Raji (cell line): Measurements from ENCODE around the gene HUS1B.
A peak's percentile ranks its signal among the peaks of the same experiment; 100 is the strongest.

ENCODE experiments used
- POLR2A ChIP-seq: IDR thresholded peaks from 2 replicates; pipeline ENCODE4 v1.6.1; 2011; ENCODE audit warnings: low read depth, low read length, control low read depth; ENCODE audit not compliant: insufficient read depth

The HUS1B gene

DNA sequence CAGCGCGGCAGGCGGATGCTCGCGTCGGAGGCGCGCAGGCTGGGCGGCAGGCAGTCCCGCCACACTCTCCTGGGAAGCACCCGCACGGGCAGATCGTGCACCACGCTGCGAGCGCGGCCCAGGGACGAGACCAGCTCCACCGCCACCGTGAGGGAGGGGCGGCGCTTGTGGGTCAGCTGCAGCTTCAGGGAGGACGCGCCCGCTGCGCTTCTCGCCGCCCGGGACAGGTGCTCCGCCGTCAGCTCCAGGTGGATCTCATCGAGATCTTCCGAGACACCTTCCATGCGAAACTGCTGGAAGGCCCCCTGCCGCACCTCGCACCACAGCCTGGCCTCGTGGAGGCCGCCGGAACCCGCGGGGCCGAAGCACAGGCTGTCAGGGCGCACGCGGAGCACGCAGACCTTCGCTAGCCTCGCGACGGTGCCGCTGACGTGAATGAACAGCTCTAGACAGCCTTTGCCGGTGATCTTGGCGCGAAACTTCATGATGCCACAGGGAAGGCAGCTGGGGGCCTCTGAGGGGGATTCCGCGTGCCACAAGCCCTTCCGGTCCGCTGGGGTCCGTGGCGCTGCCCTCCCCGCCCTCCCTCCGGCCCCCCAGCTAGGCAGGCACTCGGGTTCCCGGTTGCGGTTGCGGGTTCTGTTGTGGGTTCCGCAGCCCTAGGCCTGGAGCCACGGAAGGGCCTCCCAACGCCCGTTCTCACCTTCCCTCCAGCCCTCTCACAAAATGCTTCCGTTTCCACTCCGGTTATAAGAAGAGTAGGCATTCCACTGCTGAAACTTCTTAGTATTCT is at the start of gene HUS1B:
Gene HUS1B (minus strand): TSS at position 641 of the 793 bp plus-strand sequence. CDS start 156 bp downstream, at position 485.
- no peak for TF ChIP-seq POLR2A

DNA sequence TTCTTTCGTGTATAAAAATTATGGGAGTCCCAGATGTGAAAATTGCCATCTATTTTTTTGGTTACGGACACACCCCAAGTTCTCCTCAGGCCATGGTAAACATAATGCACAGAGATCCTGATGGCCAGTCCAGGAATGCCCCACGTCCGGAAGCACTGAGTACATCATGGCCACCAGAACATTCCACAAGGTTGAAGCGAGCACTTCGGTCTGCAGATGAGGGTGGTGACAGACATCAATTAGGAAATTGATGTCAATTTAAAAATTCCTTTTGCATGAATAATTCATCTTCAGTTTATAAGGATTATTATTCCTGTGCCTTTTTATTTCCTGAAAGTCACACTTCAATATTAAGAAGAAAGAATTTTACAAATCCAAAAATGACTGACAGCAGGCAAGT is 49.2 kb upstream of the HUS1B start:
- no peak for TF ChIP-seq POLR2A

DNA sequence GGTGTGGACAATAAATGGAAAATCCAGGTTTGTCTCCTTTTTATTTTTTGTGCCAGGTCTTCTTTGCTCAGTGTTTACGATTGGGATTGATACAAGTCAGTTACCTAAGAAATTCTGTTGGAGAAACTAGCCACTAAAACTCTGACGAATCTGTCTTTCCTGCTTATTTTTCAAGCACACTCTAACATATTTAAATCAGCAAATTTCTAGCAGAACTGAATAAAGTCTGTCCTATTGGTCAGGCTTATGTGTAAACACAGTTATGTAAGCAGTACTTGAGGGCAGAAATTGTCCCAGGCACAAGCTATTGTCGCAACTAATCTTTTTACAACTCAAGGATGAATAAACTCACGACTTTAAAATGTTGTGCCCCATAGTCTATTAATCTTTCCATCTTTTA is 48.1 kb upstream of the HUS1B start:
- no peak for TF ChIP-seq POLR2A

DNA sequence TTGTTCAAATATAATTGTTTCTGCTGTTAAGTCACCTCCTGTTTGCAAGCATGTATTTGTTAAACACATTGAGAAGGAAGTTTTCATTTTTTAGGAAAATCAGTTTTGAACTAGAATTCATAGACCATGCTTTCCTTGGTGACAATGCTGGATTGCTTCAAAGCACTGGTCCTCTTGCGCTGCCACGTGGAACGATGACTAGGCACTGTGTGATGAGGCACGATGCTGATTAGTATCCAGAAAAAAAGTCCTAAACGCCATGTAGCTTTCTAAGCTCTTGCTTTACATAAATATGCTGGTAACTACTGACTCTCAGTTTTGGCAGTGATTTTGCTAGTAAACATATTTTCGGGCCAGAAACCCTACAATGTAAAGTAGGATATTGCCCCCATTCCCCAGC is 47.1 kb upstream of the HUS1B start:
- no peak for TF ChIP-seq POLR2A

DNA sequence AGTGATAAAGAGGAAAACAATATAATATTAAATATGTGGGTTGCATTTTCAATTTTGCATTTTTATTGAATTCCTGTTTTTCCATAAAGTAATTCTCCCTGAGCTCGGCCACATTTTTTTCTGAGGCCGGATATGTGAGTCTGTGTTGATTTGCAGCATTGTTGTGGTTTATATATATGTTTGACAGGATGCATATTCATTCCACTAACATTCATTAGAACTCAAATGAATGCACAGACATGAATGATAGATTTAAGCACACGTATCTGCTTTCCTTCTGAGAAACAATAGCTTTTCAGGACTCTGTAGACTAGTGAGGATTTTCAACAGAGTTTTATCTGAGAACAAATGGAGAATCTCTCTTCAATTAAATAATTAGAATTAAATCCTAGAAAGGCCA is 46.7 kb upstream of the HUS1B start:
- no peak for TF ChIP-seq POLR2A

DNA sequence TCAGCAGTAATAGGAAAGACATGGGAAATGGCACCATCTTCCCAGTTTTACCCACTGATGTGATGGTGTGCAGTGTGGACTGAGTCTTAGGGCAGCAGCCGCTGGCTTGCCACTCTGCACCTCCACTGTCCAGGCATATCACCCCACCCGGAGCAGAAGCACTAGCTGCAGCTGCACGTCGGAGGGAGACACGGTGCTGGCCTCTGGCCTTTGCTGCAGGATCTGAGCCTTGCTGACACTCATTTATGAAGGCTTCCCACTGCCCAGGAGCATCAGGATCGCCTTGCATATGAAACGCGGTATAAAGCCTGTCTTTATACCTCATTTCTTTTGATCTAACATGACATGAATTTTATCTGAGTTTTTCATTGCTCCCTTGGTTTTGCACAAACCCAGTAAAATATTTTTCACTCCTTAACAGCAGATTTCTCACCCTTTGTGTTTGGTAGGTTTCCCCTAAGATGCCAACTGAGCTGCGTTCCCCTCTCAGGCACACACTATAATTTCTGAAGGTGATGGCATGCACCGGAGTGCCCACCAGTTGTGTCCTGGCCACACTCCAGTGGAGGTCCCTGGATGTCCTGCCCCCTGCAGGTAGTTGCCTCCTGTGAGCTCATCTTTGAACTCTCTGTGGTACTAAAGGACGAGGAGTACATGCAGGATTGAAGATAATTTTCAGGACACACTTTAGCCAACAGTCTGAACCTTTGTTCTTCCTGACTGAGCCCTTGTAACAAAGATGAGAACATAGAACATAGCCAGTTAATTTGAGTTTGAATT is 45.0 kb upstream of the HUS1B start:
- TF ChIP-seq POLR2A: no peak

DNA sequence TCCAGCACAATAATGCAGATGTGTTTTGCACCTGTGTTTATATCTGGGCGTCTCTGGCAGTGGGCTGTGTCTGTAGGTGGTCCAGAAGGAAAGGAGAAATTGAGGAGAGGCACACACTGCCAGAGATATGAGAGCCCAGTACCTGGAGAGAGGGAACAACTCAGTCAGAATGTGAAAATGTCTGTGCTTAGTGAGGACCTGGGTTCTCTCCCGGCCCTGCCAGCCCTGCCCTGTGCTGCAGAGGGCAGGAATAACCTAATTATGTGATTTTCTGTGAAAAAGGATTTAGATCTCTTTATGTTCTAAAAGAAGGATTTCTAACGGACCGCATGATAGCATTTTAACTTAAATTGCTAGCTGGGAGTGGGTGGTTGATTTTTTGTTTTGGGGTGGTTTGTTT is 44.3 kb upstream of the HUS1B start:
- TF ChIP-seq POLR2A: no peak

DNA sequence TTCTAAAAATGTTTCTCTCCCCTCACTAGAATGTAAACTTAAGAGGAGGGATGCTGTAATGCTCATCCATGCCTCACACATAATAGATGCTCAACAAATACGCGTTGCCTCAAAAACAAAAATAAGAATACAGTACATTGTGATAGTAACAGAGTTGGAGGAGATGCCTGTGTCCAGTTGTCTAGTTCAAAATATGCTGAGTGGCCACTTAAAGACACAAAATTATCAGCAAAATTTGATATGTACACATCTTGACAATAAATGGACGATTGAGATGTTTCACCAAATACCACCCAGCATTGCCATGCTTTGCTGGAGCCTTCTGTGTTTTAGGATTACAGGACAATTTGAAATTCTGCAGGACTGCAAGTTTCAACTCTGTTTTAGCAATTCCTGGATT is 43.6 kb upstream of the HUS1B start:
- no peak for TF ChIP-seq POLR2A

DNA sequence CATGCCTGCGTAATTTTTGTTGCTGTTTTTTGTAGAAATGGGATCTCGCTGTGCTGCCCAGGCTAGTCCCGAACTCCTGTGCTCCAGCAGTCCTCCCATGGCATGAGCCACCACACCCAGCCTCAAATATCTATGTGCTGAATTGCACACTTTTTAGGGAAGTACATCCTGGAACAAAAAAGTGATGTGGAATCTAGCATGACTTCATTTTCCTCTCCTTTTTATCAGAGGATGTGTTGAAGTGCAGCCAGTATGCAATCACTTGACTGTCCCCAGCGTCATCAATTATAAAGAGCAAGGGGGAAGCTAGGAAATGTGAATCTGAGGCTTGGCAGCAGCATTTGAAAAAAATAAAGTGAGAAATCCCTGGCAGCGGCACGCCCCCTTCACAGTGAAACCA is 42.4 kb upstream of the HUS1B start:
- TF ChIP-seq POLR2A: no peak

DNA sequence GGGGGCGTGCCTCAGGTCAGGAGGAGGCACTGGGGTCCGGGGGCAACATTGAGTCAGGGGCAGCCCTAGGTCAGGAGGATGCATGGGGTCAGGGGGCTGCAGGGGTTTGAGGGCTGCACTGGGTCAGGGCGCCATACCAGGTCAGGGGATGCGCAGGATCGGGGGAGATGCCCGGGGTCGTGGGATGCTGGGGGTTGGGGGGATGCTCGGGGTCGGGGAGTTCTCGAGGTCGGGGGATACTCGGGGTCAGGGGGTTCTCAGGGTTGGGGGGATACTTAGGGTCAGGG is 36.8 kb upstream of the HUS1B start:
- no peak for TF ChIP-seq POLR2A

DNA sequence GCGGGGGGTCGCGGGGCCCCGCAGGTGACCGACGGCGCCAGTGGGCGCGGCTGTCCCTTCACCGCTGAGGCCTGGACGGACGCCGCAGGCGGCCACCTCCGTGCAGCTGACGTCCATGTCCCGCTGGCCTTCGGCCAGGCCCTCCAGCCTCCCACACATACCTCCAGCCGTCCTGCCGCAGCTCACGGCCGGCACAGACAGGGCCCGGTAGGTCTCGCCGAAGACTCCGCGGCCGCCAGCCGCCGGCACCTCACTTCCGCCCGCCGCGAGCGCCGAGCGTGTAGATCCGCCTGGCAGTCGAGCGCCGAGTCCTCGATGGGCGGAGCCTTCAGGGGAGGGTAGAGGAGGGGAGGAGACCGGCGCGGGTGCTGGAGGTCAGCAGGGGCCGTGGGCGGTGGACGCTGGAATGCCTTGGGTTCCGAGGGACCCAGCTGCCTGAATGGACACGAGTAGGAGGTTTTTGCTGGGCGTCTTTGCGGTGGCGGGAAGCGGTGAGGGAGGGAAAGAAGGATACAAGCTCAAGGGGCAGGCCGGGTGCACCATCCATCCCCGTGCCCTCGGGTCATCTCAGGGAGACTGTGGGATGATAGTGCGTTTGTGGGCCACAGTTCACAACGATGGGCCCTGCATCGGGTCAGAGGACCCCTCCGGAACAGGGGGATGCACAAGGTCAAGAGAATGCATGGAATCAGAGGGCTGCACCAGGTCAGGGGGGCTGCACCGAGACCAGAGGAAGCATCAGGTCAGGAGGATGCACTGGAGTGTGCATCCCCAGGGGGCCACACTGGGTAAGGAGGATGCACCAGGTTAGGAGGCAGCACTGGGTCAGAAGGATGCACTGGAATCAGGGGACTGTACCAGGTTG is 36.2 kb upstream of the HUS1B start, which contains the start of gene EXOC2:
Gene EXOC2 (minus strand): TSS at position 282 of the 865 bp plus-strand sequence. CDS start 55,321 bp downstream, outside the sequence.
- TF ChIP-seq POLR2A: peak; percentile 61

DNA sequence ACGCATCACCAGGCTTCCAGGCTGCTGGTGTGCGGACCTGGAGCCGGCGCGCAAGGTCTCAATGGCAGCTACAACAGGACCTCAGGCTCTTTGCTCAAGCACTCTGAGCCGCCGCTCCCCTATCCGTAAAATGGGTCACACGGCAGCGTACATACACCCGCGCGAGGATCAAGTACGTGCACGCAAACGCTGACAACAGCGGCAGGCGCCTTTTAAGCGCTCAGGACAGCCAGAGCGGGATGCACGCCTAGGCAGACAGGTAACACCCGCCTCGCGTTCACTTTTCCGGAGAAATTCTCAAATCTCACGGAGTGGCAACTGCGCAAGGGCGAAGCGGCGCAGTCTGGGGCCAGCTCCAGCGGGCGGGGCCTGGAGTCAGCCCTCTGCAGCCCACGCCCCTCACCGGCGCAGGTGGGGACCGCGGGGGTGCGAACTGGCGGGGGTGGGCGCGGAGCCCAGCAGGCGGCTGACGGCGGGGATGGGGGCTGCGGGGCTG is 35.5 kb upstream of the HUS1B start:
- no peak for TF ChIP-seq POLR2A

DNA sequence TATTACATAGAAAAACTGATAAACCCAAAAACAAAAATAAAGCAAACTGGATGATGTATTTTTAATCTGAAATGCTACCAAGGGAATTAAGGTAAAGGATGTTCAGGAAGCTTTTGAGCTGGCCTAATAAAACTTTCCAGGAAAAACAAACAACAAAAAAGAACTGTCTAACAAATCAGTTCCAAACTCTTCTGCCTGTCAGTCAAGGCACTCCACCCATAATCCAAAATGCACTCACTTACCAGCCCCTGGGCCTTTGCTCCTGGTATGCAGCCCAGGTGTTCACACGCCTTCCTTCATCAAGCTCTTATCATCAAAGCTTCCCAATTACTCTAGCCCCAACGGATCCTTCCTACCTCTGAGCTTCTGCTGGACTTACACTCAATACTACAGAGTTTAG is 32.3 kb upstream of the HUS1B start:
- no peak for TF ChIP-seq POLR2A

DNA sequence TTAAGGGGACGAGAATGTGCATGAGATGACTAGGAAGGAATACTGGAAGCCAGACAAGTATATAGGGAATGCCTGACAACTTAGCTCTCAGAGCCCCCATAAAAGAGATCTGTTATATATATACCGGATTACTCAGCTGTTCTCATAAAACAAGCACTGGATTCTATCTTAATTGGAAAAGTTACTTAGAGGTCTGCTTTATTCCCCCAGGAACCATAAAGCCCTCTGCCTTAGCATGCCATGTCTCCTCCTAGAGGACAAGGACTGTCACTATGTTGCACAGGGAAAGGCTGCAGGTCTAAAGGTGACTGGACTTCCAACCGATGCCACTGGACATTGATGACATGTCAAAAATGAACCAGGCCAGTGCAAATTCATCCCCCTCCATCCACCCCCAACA is 29.6 kb upstream of the HUS1B start:
- no peak for TF ChIP-seq POLR2A
